Endothelial cell (in vitro differentiated cells): ENCODE results near the gene ZNF732. TPM values are rescaled to one million over a fixed set of nuclear protein-coding genes. Genes with fewer than 3 reads are reported as not detected.
"Not testable (repeated sequence)": the region's sequence is repeated elsewhere in the genome, so short reads cannot be mapped to it uniquely, and the experiment has no call there.

ENCODE experiments used
- DNase-seq: peaks from one replicate; pipeline ENCODE4 v3.0.0; 2021; ENCODE audit warnings: low spot score
- H3K27ac Mint-ChIP-seq: one replicate; pipeline ENCODE4 v1.8.0; 2021; ENCODE audit warnings: mixed read lengths, inconsistent platforms; ENCODE audit not compliant: unreplicated experiment
- H3K27me3 Mint-ChIP-seq: one replicate; pipeline ENCODE4 v1.8.0; 2021; ENCODE audit warnings: mild to moderate bottlenecking, moderate library complexity, mixed read lengths, inconsistent platforms; ENCODE audit not compliant: unreplicated experiment
- H3K36me3 Mint-ChIP-seq: one replicate; pipeline ENCODE4 v1.8.0; 2021; ENCODE audit warnings: mild to moderate bottlenecking, low read depth, mixed read lengths, inconsistent platforms; ENCODE audit not compliant: unreplicated experiment
- H3K4me1 Mint-ChIP-seq: one replicate; pipeline ENCODE4 v1.8.0; 2021; ENCODE audit warnings: mild to moderate bottlenecking, mixed read lengths, inconsistent platforms; ENCODE audit not compliant: unreplicated experiment
- H3K4me3 Mint-ChIP-seq: one replicate; pipeline ENCODE4 v1.8.0; 2021; ENCODE audit warnings: mild to moderate bottlenecking, mixed read lengths, inconsistent platforms; ENCODE audit not compliant: unreplicated experiment
- H3K9me3 Mint-ChIP-seq: one replicate; pipeline ENCODE4 v1.8.0; 2021; ENCODE audit warnings: mixed read lengths, inconsistent platforms; ENCODE audit not compliant: unreplicated experiment
- total RNA-seq: library from RNA; stranded (reverse); fragmentation: NEBNext Ultra II Directional; extraction: Animal tissue kit (Norgen Biotek cat#: 25700); gene quantifications from one replicate; pipeline ENCODE4 v1.2.1, GENCODE V29; 2021; ENCODE audit not compliant: unreplicated experiment
- TF ChIP-seq, protein P1 (sequence below): fragments of 200-600 bp; sonication (generic); IDR thresholded peaks from one replicate; pipeline ENCODE4 v1.5.0; 2021; ENCODE audit warnings: antibody characterized with exemption; ENCODE audit not compliant: unreplicated experiment

The ZNF732 gene
- total RNA-seq, 1 donor from 2014 or later: 2.4 TPM

- no peak for DNase-seq
- Mint-ChIP-seq H3K27ac (no peak overlapping the region), H3K4me1 (no peaks in the 10 kb centered on the region), H3K9me3 (peaks cover 16% of the 10 kb centered on the region), H3K4me3 (no peak overlapping the region), H3K36me3 (peaks cover 10% of the 10 kb centered on the region), H3K27me3 (peaks cover 8% of the 10 kb centered on the region)
- TF ChIP-seq, protein P1, sequence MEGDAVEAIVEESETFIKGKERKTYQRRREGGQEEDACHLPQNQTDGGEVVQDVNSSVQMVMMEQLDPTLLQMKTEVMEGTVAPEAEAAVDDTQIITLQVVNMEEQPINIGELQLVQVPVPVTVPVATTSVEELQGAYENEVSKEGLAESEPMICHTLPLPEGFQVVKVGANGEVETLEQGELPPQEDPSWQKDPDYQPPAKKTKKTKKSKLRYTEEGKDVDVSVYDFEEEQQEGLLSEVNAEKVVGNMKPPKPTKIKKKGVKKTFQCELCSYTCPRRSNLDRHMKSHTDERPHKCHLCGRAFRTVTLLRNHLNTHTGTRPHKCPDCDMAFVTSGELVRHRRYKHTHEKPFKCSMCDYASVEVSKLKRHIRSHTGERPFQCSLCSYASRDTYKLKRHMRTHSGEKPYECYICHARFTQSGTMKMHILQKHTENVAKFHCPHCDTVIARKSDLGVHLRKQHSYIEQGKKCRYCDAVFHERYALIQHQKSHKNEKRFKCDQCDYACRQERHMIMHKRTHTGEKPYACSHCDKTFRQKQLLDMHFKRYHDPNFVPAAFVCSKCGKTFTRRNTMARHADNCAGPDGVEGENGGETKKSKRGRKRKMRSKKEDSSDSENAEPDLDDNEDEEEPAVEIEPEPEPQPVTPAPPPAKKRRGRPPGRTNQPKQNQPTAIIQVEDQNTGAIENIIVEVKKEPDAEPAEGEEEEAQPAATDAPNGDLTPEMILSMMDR: no peak
Measured at GRCh38 chr4:314296-314903, 9.1 kb upstream of the ZNF732 start.

- Mint-ChIP-seq H3K4me1 (no peaks in the 10 kb centered on the region), H3K27ac (no peak overlapping the region), H3K4me3 (no peak overlapping the region), H3K27me3 (peaks cover 5% of the 10 kb centered on the region), H3K9me3 (no peaks in the 10 kb centered on the region), H3K36me3 (peaks cover 7% of the 10 kb centered on the region)
- DNase-seq: no peak
- TF ChIP-seq, protein P1: no peak
Measured at GRCh38 chr4:309807-310206, 4.5 kb upstream of the ZNF732 start.

- H3K4me1 Mint-ChIP-seq: peaks cover 9% of the 10 kb centered on the region
- DNase-seq: no peak
- H3K36me3 Mint-ChIP-seq: peaks cover 10% of the 10 kb centered on the region
- H3K27ac Mint-ChIP-seq: no peak overlapping the region
- no peak overlapping the region for H3K4me3 Mint-ChIP-seq
- TF ChIP-seq, protein P1: no peak
- no peaks in the 10 kb centered on the region for H3K9me3 Mint-ChIP-seq
- H3K27me3 Mint-ChIP-seq: peaks cover 6% of the 10 kb centered on the region
Measured at GRCh38 chr4:306551-306961, 1.3 kb upstream of the ZNF732 start.

DNA sequence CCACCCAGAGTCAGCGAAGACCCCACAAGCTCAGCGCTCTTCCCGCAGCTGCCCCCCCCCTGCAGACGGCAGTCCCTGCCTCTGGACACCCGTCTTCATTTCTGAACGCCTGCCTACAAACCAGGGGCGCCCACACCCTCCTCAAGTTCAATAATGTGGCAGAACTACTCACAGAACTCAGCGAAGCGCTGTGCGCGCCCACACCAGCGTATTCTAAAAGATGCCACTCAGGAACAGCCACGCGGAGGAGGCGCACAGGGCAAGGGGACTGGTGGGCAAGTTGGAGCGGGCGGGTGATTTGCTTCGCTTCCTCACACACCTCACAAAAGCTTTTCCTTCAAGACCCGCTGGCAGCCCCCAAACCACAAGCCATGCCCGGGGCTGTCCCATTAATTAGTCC lies 758 bp downstream of the ZNF732 start:
- H3K4me1 Mint-ChIP-seq, DNase-seq, H3K27me3 Mint-ChIP-seq, H3K9me3 Mint-ChIP-seq: not testable (repeated sequence)
- Mint-ChIP-seq H3K4me3 (peak overlapping the region; percentile 90), H3K36me3 (peaks cover 10% of the 10 kb centered on the region), H3K27ac (peak overlapping the region; percentile 36)

DNA sequence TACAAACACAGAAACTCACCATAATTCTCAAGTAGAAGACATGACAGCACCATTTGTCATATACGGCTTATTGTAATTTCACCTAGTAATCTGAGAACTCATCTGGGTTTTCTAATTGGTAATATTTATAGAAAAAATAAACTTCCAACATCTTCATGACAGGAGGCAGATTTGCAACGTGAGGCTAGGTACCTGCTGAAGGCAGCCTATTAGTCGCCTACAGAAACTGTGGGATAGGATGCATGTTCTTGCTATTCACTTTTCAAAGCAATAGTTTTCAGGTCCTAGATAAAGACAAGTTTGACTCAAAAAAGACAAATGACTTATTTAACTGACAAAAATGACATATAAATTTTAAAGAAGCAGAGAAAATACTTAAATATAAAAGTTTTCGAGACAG lies 2.9 kb downstream of the ZNF732 start:
- peaks cover 6% of the 10 kb centered on the region for H3K27me3 Mint-ChIP-seq
- H3K9me3 Mint-ChIP-seq: no peaks in the 10 kb centered on the region
- H3K4me3 Mint-ChIP-seq: no peak overlapping the region

More for the DNA sequence above, 2.9 kb downstream of the ZNF732 start:
- peaks cover 9% of the 10 kb centered on the region for H3K4me1 Mint-ChIP-seq
- H3K27ac Mint-ChIP-seq: no peak overlapping the region
- TF ChIP-seq, protein P1: no peak
- no peak for DNase-seq
- H3K36me3 Mint-ChIP-seq: peaks cover 10% of the 10 kb centered on the region
